ENCODE data around the gene ATP13A4.

Gene ATP13A4

GRCh38 chr3:193595939-193596487 is 41.3 kb upstream of the ATP13A4 start:
- no peak for TF ChIP-seq CEBPB (IDR thresholded peaks at IDR 0.05)
- no peak for TF ChIP-seq TEAD4 (IDR thresholded peaks at IDR 0.05)
- no peak for TF ChIP-seq ZBTB7A (IDR thresholded peaks at IDR 0.05; ENCODE audit: low read depth)
- no peak for TF ChIP-seq EGR1 (IDR thresholded peaks at IDR 0.05)
- TF ChIP-seq MAX (IDR thresholded peaks at IDR 0.05) = no peak
- TF ChIP-seq NFIC (IDR thresholded peaks at IDR 0.05) = no peak
- no peak for TF ChIP-seq RAD21 (IDR thresholded peaks at IDR 0.05; ENCODE audit: low read depth)
- TF ChIP-seq EP300 (IDR thresholded peaks at IDR 0.05; ENCODE audit: borderline replicate concordance) = no peak
- no peak for TF ChIP-seq FOXM1 (IDR thresholded peaks at IDR 0.05; ENCODE audit: borderline replicate concordance, low read depth)

GRCh38 chr3:193594946-193595689 is 40.4 kb upstream of the ATP13A4 start:
- TF ChIP-seq ZBTB7A (IDR thresholded peaks at IDR 0.05; ENCODE audit: low read depth) (no peak), CREB1 (IDR thresholded peaks at IDR 0.05; ENCODE audit: low read depth) (no peak)

- no peak for TF ChIP-seq TEAD4 (IDR thresholded peaks at IDR 0.05)
Observed at GRCh38 chr3:193593668-193594030, 39.0 kb upstream of the ATP13A4 start.

GRCh38 chr3:193592841-193593667 is 38.4 kb upstream of the ATP13A4 start, which contains the start of gene OPA1:
OPA1 (plus strand) TSS chr3:193593208; CDS start chr3:193593378, 170 bp downstream.
- TF ChIP-seq USF1 (IDR thresholded peaks at IDR 0.05) (peak; percentile 77), YY1 (IDR thresholded peaks at IDR 0.05; ENCODE audit: low read depth) (peak; percentile 95), NFIC (IDR thresholded peaks at IDR 0.05) (peak; percentile 62; the same call in 1 of the 2 replicates), ZBTB7A (IDR thresholded peaks at IDR 0.05; ENCODE audit: low read depth) (no peak), FOXM1 (IDR thresholded peaks at IDR 0.05; ENCODE audit: borderline replicate concordance, low read depth) (peak; percentile 70; the same call in 1 of the 2 replicates), CREB1 (IDR thresholded peaks at IDR 0.05; ENCODE audit: low read depth) (0 out of 2 replicates have a peak, but pooled peaks have one; percentile 42), EP300 (IDR thresholded peaks at IDR 0.05; ENCODE audit: borderline replicate concordance) (peak; percentile 81), MAX (IDR thresholded peaks at IDR 0.05) (peak; percentile 98), TCF12 (IDR thresholded peaks at IDR 0.05; ENCODE audit: low read depth) (peak; percentile 91), TAF1 (IDR thresholded peaks at IDR 0.05; ENCODE audit: low read depth) (peak; percentile 90), EGR1 (IDR thresholded peaks at IDR 0.05) (0 out of 2 replicates have a peak, but pooled peaks have one; percentile 26), RAD21 (IDR thresholded peaks at IDR 0.05; ENCODE audit: low read depth) (no peak; the same call in 1 of the 2 replicates), REST (IDR thresholded peaks at IDR 0.05; ENCODE audit: low read depth) (peak; percentile 37), TEAD4 (IDR thresholded peaks at IDR 0.05) (peak; percentile 66), CEBPB (IDR thresholded peaks at IDR 0.05) (peak; percentile 77; the same call in 1 of the 2 replicates)

- no peak for TF ChIP-seq RAD21 (IDR thresholded peaks at IDR 0.05; ENCODE audit: low read depth)
- TF ChIP-seq YY1 (IDR thresholded peaks at IDR 0.05; ENCODE audit: low read depth) = no peak
- TF ChIP-seq CREB1 (IDR thresholded peaks at IDR 0.05; ENCODE audit: low read depth) = no peak
- TF ChIP-seq FOXM1 (IDR thresholded peaks at IDR 0.05; ENCODE audit: borderline replicate concordance, low read depth) = no peak
- TF ChIP-seq CEBPB (IDR thresholded peaks at IDR 0.05) = no peak
Observed at GRCh38 chr3:193590088-193590856, 35.6 kb upstream of the ATP13A4 start.

GRCh38 chr3:193589616-193590015 is 34.9 kb upstream of the ATP13A4 start:
- no peak for TF ChIP-seq TEAD4 (IDR thresholded peaks at IDR 0.05)
- no peak for TF ChIP-seq TCF12 (IDR thresholded peaks at IDR 0.05; ENCODE audit: low read depth)
- TF ChIP-seq NFIC (IDR thresholded peaks at IDR 0.05) = no peak
- no peak for TF ChIP-seq FOXM1 (IDR thresholded peaks at IDR 0.05; ENCODE audit: borderline replicate concordance, low read depth)
- TF ChIP-seq EP300 (IDR thresholded peaks at IDR 0.05; ENCODE audit: borderline replicate concordance) = no peak
- no peak for TF ChIP-seq ZBTB7A (IDR thresholded peaks at IDR 0.05; ENCODE audit: low read depth)
- no peak for TF ChIP-seq EGR1 (IDR thresholded peaks at IDR 0.05)
- no peak for TF ChIP-seq USF1 (IDR thresholded peaks at IDR 0.05)
- TF ChIP-seq CEBPB (IDR thresholded peaks at IDR 0.05) = no peak
- TF ChIP-seq TAF1 (IDR thresholded peaks at IDR 0.05; ENCODE audit: low read depth) = no peak

Measured in Ishikawa (cell line).